Thoracic aorta (tissue), 2 donors: ENCODE measurements around the gene COL4A4. TPM values are rescaled to one million over a fixed set of nuclear protein-coding genes. Genes with fewer than 3 reads are reported as not detected.

Experiments
- ATAC-seq: fragments of 150-250 bp; one replicate; pipeline ENCODE4 v1.8.0; 2017; ENCODE audit warnings: low read depth; ENCODE audit not compliant: insufficient number of reproducible peaks, low FRiP score
- DNase-seq: peaks from one replicate; pipeline ENCODE4 v3.0.0-alpha.2; 2020; ENCODE audit warnings: low spot score
- H3K27ac ChIP-seq, 2 donors: fragments of 200-600 bp; sonication (generic); 1 replicate in 1 of 2; 2 replicates in 1 of 2; pipeline ENCODE4 v1.5.1; 2016; ENCODE audit warnings: mild to moderate bottlenecking in 2 of 2, moderate library complexity in 2 of 2
- H3K27me3 ChIP-seq: fragments of 200-600 bp; sonication (generic); replicated peaks from 2 replicates; pipeline ENCODE4 v1.6.0; 2016; ENCODE audit warnings: mild to moderate bottlenecking; ENCODE audit not compliant: insufficient read depth
- H3K36me3 ChIP-seq: fragments of 200-600 bp; sonication (generic); one replicate; pipeline ENCODE4 v1.5.1; 2016
- H3K4me1 ChIP-seq, 2 donors: fragments of 200-600 bp; sonication (generic); 1 replicate in 1 of 2; 2 replicates in 1 of 2; pipeline versions ENCODE4 v1.5.1 to v1.6.0; 2016; ENCODE audit warnings: low read depth in 2 of 2, mild to moderate bottlenecking in 1 of 2; ENCODE audit not compliant: control insufficient read depth in 1 of 2
- H3K4me3 ChIP-seq: fragments of 200-600 bp; sonication (generic); 2 replicates; pipeline ENCODE4 v1.5.1; 2016; ENCODE audit warnings: mild to moderate bottlenecking
- H3K9me3 ChIP-seq: fragments of 200-600 bp; sonication (generic); 2 replicates; pipeline ENCODE4 v1.5.1; 2016
- total RNA-seq, 2 donors: library from RNA; depleted of rRNA; stranded (reverse); fragments of >200 nt; gene quantifications; one replicate each; pipeline versions ENCODE4 v1.1.0 to v1.2.3, GENCODE V29; 2016
- TF ChIP-seq, protein P1 (sequence below): fragments of 200-600 bp; sonication (generic); IDR thresholded peaks from one replicate; pipeline ENCODE4 v1.5.1; 2019; ENCODE audit warnings: antibody characterized with exemption

The COL4A4 gene
- total RNA-seq, 2 donors from 2014 or later = 17.2 to 34.0 TPM

GRCh38 chr2:226993171-226993570 lies 170.8 kb downstream of the COL4A4 start:
- Histone ChIP-seq H3K36me3 (no peaks in the 10 kb centered on the region), H3K9me3 (no peaks in the 10 kb centered on the region), H3K27me3 (no peaks in the 10 kb centered on the region), H3K4me1 (no peaks in the 10 kb centered on the region), H3K27ac (no peak overlapping the region), H3K4me3 (no peak overlapping the region)
- DNase-seq (no peak), ATAC-seq (no peak)
- TF ChIP-seq, protein P1, sequence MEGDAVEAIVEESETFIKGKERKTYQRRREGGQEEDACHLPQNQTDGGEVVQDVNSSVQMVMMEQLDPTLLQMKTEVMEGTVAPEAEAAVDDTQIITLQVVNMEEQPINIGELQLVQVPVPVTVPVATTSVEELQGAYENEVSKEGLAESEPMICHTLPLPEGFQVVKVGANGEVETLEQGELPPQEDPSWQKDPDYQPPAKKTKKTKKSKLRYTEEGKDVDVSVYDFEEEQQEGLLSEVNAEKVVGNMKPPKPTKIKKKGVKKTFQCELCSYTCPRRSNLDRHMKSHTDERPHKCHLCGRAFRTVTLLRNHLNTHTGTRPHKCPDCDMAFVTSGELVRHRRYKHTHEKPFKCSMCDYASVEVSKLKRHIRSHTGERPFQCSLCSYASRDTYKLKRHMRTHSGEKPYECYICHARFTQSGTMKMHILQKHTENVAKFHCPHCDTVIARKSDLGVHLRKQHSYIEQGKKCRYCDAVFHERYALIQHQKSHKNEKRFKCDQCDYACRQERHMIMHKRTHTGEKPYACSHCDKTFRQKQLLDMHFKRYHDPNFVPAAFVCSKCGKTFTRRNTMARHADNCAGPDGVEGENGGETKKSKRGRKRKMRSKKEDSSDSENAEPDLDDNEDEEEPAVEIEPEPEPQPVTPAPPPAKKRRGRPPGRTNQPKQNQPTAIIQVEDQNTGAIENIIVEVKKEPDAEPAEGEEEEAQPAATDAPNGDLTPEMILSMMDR = no peak

- Histone ChIP-seq H3K9me3 (no peaks in the 10 kb centered on the region), H3K27ac (no peak overlapping the region), H3K4me1 (no peaks in the 10 kb centered on the region), H3K4me3 (no peak overlapping the region), H3K36me3 (no peaks in the 10 kb centered on the region), H3K27me3 (no peaks in the 10 kb centered on the region)
- ATAC-seq (no peak), DNase-seq (no peak)
- TF ChIP-seq, protein P1 = no peak
These were observed 172.3 kb downstream of the COL4A4 start for GRCh38 chr2:226991663-226992062.

- H3K4me1 ChIP-seq = peaks cover 0 to 9% of the 10 kb centered on the region in 2 donors
These were observed 178.4 kb downstream of the COL4A4 start for GRCh38 chr2:226985583-226985946.

GRCh38 chr2:226984750-226985582 lies 179.0 kb downstream of the COL4A4 start:
- DNase-seq = no peak
- Histone ChIP-seq H3K27me3 (no peaks in the 10 kb centered on the region), H3K27ac (no peak overlapping the region), H3K9me3 (no peaks in the 10 kb centered on the region), H3K4me3 (no peak overlapping the region), H3K4me1 (peaks cover 0 to 9% of the 10 kb centered on the region in 2 donors), H3K36me3 (no peaks in the 10 kb centered on the region)
- TF ChIP-seq, protein P1 = peak; percentile 73
- ATAC-seq = peak; percentile 95

More at GRCh38 chr2:226985583-226985946, 178.4 kb downstream of the COL4A4 start:
- H3K27me3 ChIP-seq = no peaks in the 10 kb centered on the region
- TF ChIP-seq, protein P1 = no peak
- H3K36me3 ChIP-seq = no peaks in the 10 kb centered on the region
- ATAC-seq (no peak), DNase-seq (no peak)
- H3K4me3 ChIP-seq = no peak overlapping the region
- H3K27ac ChIP-seq = no peak overlapping the region
- H3K9me3 ChIP-seq = no peaks in the 10 kb centered on the region

DNA sequence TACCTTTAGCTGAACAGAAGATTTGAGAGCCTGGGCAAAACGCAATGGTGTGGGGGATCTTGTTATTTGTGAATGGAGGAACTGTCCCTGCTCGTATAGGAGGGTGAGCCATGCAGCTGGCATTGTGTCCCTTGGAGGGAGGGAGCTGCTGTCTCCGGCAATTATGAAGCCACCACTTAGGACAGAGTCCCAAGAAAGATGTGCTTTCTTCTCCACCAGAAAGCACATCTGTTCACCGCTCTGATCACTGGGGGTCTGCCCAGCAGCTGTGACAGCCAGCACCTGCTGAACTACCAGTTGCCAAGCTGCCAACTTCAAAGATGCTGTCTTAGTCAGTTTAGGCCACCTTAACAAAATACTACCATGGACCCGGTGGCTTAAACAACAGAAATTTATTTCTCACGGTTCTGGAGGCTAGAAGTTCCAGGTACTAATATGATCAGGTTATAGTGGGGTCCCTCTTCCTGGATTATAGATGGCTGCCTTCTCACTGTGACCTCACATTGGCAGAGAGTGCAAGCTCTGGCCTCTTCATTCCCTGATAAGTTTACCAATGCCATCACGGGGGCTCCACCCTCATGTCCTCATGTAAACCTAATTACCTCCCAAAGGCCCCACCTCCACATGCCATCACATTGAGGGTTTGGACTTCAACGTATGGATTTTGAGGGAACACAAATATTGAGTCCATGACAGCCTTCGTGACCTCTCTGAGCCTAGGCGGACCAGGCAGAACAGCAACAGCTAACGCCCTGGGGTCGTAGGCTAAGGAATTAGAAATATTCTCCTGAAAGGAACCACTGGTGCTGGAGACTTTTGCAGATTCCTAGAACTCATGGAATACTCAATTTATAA lies 179.9 kb downstream of the COL4A4 start:
- H3K27me3 ChIP-seq = no peaks in the 10 kb centered on the region
- TF ChIP-seq, protein P1 = no peak
- no peaks in the 10 kb centered on the region for H3K36me3 ChIP-seq
- H3K4me3 ChIP-seq = no peak overlapping the region
- no peaks in the 10 kb centered on the region for H3K9me3 ChIP-seq
- H3K27ac ChIP-seq = no peak overlapping the region
- peaks cover 0 to 9% of the 10 kb centered on the region in 2 donors for H3K4me1 ChIP-seq
- no peak for ATAC-seq
- DNase-seq = no peak
